ENCODE results near the gene PER1. TPM values are rescaled to one million over a fixed set of nuclear protein-coding genes. Genes with fewer than 3 reads are reported as not detected.
A peak's percentile ranks its signal among the peaks of the same experiment; 100 is the strongest.

The PER1 gene
- total RNA-seq, 4 donors from 2014 or later = 55.9 to 211 (median 109) TPM

DNA sequence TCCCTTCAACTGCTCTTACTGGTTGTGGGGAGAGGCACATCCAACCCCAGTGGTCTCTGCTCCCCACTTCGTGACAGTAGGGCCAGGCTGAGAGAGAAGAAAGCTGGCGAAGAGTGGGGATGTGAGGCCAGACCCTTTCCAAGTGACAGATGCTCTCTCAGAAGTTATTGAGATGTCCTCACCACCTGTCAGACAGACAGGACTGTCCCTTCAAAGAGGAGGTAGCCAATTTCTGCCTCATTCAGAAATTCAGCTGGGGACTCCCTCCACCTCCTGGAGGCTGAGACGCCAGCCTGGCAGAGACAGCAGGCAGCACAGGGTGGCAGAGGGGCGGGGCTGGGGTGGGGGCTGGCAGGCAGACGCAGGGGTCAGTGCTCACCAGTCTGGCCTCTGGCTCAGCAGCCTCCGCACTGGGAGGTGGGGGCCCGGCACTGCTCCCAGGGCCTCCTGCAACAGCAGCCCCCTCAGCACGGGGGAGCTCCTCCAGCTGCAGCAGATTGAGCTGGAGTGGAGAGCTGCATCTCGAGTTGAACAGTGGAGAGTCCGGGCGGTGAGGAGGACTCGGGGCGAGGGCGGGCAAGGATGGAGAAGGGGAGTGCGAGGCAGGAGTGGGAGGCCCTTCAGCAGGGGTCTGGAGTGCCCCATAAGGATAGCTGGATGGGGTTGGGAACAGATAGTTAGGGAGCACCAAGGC is 9.2 kb downstream of the PER1 start:
- no peaks in the 10 kb centered on the region for H3K27me3 ChIP-seq
- H3K9me3 ChIP-seq = no peaks in the 10 kb centered on the region
- in situ Hi-C loops (cut with MboI; ENCODE audit: low pct_ligation_motif_present in 1 of 4, low pct_unique_long_range_greater_than_20kb in 1 of 4, low sequenced_read_pairs in 3 of 4) (loop anchor here in 1 of 4 donors (25.0 kb wide), 1 partner anchor 906 kb away; the partner anchor contains the start of genes DVL2, GABARAP and PHF23), intact Hi-C loops (cut with DNase I; ENCODE audit: low total_unique reads) (no loop called here)
- DNase-seq = no peak
- peak overlapping the region; percentile 4 to 93 (median 26) for H3K27ac ChIP-seq
- 90% methylated on average over 15 of the region's 15 CpGs; no CpG with 5 or more reads in 1 of the 2 donors for WGBS, 2 donors (ENCODE audit: low coverage in 1 of 2)
- H3K36me3 ChIP-seq = peaks cover 0 to 83% (median 46%) of the 10 kb centered on the region in 4 donors
- H3K4me3 ChIP-seq = no peak overlapping the region
- H3K4me1 ChIP-seq = peaks cover 7 to 21% (median 14%) of the 10 kb centered on the region in 4 donors
- TF ChIP-seq EP300 (IDR thresholded peaks at IDR 0.05; ENCODE audit: low read depth) (no peak), POLR2AphosphoS5 (IDR thresholded peaks at IDR 0.05) (peak in 2 of 3 donors; percentile 7 to 28), POLR2A (IDR thresholded peaks at IDR 0.05) (no peak)
- TF ChIP-seq, protein P1, sequence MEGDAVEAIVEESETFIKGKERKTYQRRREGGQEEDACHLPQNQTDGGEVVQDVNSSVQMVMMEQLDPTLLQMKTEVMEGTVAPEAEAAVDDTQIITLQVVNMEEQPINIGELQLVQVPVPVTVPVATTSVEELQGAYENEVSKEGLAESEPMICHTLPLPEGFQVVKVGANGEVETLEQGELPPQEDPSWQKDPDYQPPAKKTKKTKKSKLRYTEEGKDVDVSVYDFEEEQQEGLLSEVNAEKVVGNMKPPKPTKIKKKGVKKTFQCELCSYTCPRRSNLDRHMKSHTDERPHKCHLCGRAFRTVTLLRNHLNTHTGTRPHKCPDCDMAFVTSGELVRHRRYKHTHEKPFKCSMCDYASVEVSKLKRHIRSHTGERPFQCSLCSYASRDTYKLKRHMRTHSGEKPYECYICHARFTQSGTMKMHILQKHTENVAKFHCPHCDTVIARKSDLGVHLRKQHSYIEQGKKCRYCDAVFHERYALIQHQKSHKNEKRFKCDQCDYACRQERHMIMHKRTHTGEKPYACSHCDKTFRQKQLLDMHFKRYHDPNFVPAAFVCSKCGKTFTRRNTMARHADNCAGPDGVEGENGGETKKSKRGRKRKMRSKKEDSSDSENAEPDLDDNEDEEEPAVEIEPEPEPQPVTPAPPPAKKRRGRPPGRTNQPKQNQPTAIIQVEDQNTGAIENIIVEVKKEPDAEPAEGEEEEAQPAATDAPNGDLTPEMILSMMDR (IDR thresholded peaks at IDR 0.05) = no peak

DNA sequence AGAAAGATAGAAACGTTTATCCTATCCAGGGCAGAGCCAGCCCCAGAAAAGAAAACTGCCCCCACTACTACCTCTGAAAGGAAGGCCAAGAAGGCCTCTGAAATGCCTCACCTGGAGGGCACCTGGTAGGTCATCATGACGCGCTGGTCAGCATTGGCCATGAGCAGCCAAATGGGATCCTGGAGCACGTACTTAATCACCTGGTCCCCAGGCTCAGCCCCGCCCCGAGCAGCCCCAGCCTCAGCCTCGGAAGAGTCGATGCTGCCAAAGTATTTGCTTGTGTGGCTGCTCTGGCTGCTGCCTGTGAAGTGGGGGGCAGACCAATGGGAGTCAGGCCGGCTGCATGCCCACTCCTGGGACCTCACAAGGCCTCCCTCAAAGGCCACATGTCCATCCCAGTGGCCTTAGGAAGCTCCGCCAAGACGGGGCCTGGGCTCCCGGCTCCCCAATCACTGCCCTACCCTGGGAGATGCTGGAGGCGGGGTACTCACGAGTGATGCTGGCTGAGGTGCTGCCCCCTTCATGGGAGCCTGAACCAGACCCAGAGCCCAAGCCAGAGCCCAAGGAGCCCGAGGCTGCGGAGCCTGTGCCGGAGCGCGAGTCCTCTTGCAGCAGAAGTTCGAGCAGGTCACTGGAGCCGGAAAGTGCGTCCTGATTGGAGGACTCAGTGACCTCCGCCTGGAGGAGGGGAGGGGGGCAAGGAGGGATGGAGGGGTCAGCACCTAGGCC is 9.9 kb downstream of the PER1 start:
- no peak for TF ChIP-seq EP300 (IDR thresholded peaks at IDR 0.05; ENCODE audit: low read depth)
- TF ChIP-seq POLR2A (IDR thresholded peaks at IDR 0.05) = no peak
- TF ChIP-seq, protein P1 (IDR thresholded peaks at IDR 0.05) = no peak
- TF ChIP-seq POLR2AphosphoS5 (IDR thresholded peaks at IDR 0.05) = no peak
- Histone ChIP-seq H3K9me3 (no peaks in the 10 kb centered on the region), H3K4me3 (no peak overlapping the region), H3K36me3 (peaks cover 0 to 76% (median 39%) of the 10 kb centered on the region in 4 donors), H3K27ac (peak overlapping the region; percentile 4 to 93 (median 20)), H3K27me3 (no peaks in the 10 kb centered on the region), H3K4me1 (peaks cover 7 to 27% (median 19%) of the 10 kb centered on the region in 4 donors)
- DNase-seq = no peak
- intact Hi-C loops (cut with DNase I; ENCODE audit: low total_unique reads) = no loop called here
- in situ Hi-C loops (cut with MboI; ENCODE audit: low pct_ligation_motif_present in 1 of 4, low pct_unique_long_range_greater_than_20kb in 1 of 4, low sequenced_read_pairs in 3 of 4) = loop anchor here in 1 of 4 donors (25.0 kb wide), 1 partner anchor 905 kb away; the partner anchor contains the start of genes DVL2, GABARAP and PHF23
- WGBS, 2 donors (ENCODE audit: low coverage in 1 of 2) = 97% methylated on average over 22 of the region's 23 CpGs; no CpG with 5 or more reads in 1 of the 2 donors

DNA sequence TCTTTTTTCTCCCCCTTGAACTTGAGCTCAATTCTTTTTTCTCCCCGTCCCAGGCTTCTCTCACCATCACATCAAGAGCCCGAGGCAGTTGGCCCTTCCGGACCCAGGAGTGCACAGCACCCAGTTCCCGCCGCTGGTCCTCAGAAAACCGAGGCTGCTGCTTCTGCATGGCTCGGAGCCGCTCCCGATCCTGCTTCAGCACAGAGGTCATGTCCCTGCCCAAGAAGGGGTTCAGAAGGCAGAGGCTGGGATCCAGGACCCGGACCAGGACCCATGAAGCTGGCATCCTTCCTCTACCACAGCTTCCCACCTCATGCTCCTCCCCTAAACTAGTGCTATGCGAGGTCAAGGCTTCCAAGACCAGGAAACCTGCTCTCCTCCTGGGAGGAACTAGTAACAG is 10.5 kb downstream of the PER1 start:
- Histone ChIP-seq H3K36me3 (peaks cover 0 to 70% (median 36%) of the 10 kb centered on the region in 4 donors), H3K9me3 (no peaks in the 10 kb centered on the region), H3K4me1 (peaks cover 7 to 27% (median 19%) of the 10 kb centered on the region in 4 donors), H3K4me3 (no peak overlapping the region), H3K27me3 (no peaks in the 10 kb centered on the region), H3K27ac (peak overlapping the region; percentile 4 to 93 (median 20))
- intact Hi-C loops (cut with DNase I; ENCODE audit: low total_unique reads) (no loop called here), in situ Hi-C loops (cut with MboI; ENCODE audit: low pct_ligation_motif_present in 1 of 4, low pct_unique_long_range_greater_than_20kb in 1 of 4, low sequenced_read_pairs in 3 of 4) (loop anchor here in 1 of 4 donors (25.0 kb wide), 1 partner anchor 904 kb away; the partner anchor contains the start of genes DVL2, GABARAP and PHF23)
- 81 to 90% methylated on average over 2 to 11 of the region's 11 CpGs for WGBS, 2 donors (ENCODE audit: low coverage in 1 of 2)
- no peak for DNase-seq
- TF ChIP-seq POLR2A (IDR thresholded peaks at IDR 0.05) (no peak), POLR2AphosphoS5 (IDR thresholded peaks at IDR 0.05) (peak in 1 of 3 donors; percentile 16), EP300 (IDR thresholded peaks at IDR 0.05; ENCODE audit: low read depth) (no peak)
- TF ChIP-seq, protein P1 (IDR thresholded peaks at IDR 0.05) = no peak

DNA sequence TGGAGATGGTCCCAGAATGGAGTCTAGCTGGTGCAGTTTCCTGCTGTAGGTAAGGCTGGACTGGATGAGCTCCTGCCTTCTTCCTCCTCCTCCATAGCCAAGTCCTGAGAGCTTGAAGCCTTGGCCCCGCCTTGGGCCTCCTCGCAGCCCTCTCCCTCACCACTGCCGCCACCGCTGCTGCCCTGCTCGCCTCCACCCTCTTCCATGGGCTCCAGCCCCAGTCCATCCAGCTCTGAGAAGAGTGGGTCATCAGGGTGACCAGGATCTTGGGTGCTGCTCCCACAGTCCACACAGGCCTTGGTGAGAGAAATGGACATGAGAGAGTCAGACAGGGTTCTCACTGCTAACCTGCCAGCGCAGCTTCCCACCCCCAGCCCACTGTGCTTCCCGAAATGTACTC is 11.2 kb downstream of the PER1 start:
- peaks cover 0 to 64% (median 33%) of the 10 kb centered on the region in 4 donors for H3K36me3 ChIP-seq
- in situ Hi-C loops (cut with MboI; ENCODE audit: low pct_ligation_motif_present in 1 of 4, low pct_unique_long_range_greater_than_20kb in 1 of 4, low sequenced_read_pairs in 3 of 4) = loop anchor here in 1 of 4 donors (25.0 kb wide), 1 partner anchor 904 kb away; the partner anchor contains the start of genes DVL2, GABARAP and PHF23
- no peaks in the 10 kb centered on the region for H3K9me3 ChIP-seq
- TF ChIP-seq EP300 (IDR thresholded peaks at IDR 0.05; ENCODE audit: low read depth) (no peak), POLR2AphosphoS5 (IDR thresholded peaks at IDR 0.05) (peak in 1 of 3 donors; percentile 5)
- intact Hi-C loops (cut with DNase I; ENCODE audit: low total_unique reads) = no loop called here
- H3K4me3 ChIP-seq = no peak overlapping the region
- peaks cover 7 to 27% (median 19%) of the 10 kb centered on the region in 4 donors for H3K4me1 ChIP-seq
- DNase-seq = no peak
- H3K27ac ChIP-seq = peak overlapping the region in 3 of 4 donors; percentile 89 to 93 (median 92)
- no peaks in the 10 kb centered on the region for H3K27me3 ChIP-seq
- WGBS, 2 donors (ENCODE audit: low coverage in 1 of 2) = 92% methylated on average over 7 of the region's 7 CpGs; no CpG with 5 or more reads in 1 of the 2 donors

Data from transverse colon (tissue), 4 donors.